ENCODE results near the gene FOXC1. TPM values are rescaled to one million over a fixed set of nuclear protein-coding genes. Genes with fewer than 3 reads are reported as not detected.

FOXC1 gene
- total and polyA plus RNA-seq, 8 donors = 0.75 to 3.4 (median 1.0) TPM

DNA sequence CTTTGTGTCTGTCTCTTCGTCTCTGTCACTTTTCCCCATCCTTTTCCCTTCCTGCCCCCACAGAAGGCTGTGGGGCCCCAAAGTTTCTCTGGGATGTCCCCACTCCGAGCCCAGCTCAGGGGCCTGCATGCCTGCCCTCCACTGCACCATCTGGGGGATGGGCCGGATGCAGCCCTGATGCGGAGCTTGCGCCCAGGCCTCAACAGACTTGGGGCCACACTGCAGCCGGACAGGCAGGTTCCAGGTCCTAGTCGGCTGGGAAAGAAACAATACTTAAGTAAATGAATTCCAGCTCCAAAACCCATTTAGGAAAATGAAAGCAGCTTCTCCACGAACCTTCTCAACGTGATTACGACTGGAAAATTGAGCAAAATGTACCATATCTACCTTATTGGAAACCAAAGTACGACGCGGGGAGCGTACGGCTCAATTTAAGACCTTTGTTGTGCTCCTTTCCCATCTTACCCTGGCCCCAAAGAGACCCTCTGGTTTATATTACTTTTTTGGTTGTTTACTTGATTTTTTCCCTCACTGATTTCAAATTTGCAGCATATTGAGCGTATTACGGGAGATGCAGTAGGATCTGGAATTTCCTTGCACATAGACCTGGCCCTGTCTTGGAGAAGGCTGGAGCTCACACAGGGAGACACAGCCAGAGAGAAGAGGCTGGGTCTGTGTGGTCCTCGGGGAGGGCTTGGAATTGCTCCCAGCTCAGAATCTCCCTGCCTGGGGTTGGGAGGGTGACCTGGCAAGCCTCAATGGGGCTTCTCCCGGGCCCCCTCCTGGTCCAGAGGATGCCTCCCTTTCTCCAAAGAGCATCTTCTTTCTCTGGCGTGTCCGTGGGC is 8.0 kb downstream of the FOXC1 start:
- Histone ChIP-seq H3K27ac (no peak overlapping the region), H3K4me3 (no peak overlapping the region), H3K9me3 (no peaks in the 10 kb centered on the region), H3K27me3 (peaks cover 80 to 100% of the 10 kb centered on the region in 2 donors), H3K4me1 (peaks cover 9 to 30% of the 10 kb centered on the region in 2 donors), H3K36me3 (peaks cover 0 to 6% of the 10 kb centered on the region in 2 donors)
- no peak for ATAC-seq
- TF ChIP-seq, protein P1, sequence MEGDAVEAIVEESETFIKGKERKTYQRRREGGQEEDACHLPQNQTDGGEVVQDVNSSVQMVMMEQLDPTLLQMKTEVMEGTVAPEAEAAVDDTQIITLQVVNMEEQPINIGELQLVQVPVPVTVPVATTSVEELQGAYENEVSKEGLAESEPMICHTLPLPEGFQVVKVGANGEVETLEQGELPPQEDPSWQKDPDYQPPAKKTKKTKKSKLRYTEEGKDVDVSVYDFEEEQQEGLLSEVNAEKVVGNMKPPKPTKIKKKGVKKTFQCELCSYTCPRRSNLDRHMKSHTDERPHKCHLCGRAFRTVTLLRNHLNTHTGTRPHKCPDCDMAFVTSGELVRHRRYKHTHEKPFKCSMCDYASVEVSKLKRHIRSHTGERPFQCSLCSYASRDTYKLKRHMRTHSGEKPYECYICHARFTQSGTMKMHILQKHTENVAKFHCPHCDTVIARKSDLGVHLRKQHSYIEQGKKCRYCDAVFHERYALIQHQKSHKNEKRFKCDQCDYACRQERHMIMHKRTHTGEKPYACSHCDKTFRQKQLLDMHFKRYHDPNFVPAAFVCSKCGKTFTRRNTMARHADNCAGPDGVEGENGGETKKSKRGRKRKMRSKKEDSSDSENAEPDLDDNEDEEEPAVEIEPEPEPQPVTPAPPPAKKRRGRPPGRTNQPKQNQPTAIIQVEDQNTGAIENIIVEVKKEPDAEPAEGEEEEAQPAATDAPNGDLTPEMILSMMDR (IDR thresholded peaks at IDR 0.05) = no peak
- intact Hi-C loops (cut with DNase I) = no loop called here
- no peak for DNase-seq

DNA sequence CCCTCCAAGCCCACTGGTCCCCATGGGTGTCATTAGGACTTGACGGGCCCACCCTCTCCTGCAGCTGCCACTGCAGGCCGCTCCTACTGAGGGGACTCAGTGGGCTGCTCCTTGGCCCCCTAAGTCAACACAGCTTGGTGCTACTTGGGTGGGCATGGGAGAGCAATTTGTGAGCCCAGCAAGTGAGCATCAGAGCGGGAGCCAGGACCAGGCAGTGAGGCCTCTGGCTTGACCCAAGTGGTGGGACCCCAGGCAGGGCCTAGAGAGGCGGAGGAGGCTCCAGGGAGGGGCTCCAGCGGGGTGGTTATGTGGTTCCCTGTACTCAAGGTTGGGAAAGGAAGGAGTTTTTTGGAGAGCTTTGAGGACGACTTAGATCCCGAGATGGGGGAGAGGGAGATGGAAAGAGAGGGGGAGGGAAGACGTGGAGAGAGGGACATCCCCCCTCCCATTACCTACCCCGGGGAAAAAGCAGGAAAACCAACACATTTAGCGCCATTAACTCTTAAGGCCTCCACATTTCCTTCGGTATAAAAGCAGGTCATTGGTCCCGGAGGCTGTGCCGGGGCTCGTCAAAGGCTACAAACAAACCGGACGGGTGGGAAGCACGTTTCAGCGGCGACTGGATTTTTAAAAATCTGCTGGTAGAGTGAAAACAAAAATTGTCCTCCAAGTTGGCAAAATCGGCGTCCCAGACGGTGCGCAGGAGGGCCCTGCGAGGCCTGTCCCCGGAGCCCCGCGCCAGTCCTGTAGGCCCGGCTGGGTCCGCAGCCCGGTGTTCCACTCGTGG is 8.8 kb downstream of the FOXC1 start:
- TF ChIP-seq, protein P1 (IDR thresholded peaks at IDR 0.05) = no peak
- ATAC-seq (no peak), DNase-seq (no peak)
- Histone ChIP-seq H3K36me3 (peaks cover 0 to 6% of the 10 kb centered on the region in 2 donors), H3K27me3 (peaks cover 76 to 100% of the 10 kb centered on the region in 2 donors), H3K9me3 (no peaks in the 10 kb centered on the region), H3K4me1 (peaks cover 9 to 30% of the 10 kb centered on the region in 2 donors), H3K4me3 (no peak overlapping the region), H3K27ac (no peak overlapping the region)
- intact Hi-C loops (cut with DNase I) = no loop called here

DNA sequence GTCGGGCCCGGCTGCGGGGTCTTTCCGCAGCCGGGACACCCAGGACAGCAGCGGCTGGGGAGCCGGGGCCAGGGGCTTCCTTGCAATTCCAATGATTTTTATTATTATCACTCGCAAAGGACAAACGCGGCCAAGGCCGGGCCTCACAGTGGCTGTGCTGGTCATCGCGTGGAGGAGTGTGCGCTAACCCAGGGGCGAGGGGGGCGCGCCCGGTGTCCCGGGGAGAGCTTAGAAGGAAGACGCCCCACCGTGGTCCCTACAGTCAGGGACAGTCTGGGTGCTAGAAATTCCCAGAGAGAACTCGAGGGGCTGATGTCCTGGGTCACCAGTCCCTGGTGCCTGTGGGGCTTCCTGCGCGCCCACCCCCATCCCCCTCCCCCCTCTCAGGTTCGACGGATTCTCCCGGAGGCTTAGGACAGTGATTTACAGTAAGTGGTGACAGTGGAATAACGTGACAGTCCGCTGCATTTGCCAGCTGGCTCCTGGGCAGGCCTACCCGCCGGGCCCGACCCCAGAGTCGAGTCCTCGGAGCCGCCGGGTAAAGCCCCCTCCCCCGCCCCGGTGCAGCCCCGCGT is 9.5 kb downstream of the FOXC1 start:
- Histone ChIP-seq H3K36me3 (peaks cover 0 to 6% of the 10 kb centered on the region in 2 donors), H3K27ac (no peak overlapping the region), H3K9me3 (no peaks in the 10 kb centered on the region), H3K4me1 (peaks cover 11 to 28% of the 10 kb centered on the region in 2 donors), H3K4me3 (no peak overlapping the region), H3K27me3 (peaks cover 75 to 100% of the 10 kb centered on the region in 2 donors)
- intact Hi-C loops (cut with DNase I) = no loop called here
- TF ChIP-seq, protein P1 (IDR thresholded peaks at IDR 0.05) = no peak
- DNase-seq (peak in 1 of 4 donors; percentile 73), ATAC-seq (no peak)

DNA sequence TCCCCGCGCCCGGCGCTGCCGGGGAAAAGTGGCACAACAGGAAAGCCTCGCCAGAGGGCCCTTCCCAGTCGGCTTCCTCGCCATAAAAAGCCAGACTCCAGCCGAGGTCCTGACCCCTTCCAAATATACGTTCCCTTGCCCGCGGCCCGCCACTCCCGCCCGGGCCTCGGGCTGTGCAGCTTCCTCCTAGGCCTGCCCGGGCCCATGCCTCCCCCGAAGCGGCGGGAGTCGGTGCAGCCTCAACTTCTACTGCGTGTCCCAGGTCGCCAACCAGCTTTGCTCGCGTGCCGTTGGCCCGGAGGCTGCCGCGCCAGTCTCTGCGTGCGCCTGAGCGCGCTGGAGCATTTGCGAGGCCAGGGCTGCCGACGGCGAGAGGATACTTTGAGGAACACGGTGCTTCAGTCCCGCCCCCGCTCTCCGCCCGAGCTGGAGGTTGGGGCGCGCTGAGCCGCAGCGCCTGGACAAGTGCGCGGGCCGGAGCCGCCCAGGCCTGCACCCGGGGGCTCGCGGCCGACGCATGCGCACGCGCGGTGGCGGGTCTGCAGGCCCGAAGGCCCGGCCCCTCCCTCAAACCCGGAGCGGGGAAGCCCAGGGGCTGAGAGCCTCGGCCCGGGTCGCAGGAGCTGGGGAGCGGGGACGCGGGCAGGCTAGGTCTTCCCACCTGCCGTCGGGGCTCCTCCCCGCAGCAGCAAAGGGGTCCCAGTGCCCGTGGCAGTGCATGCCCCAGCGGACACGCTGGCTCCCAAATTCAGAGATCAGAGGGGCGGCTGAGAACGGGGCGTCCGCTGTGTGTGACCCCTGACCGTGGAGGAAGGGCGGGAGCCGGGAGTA is 10.2 kb downstream of the FOXC1 start:
- Histone ChIP-seq H3K4me1 (peaks cover 18 to 28% of the 10 kb centered on the region in 2 donors), H3K4me3 (peak overlapping the region in 1 of 2 donors; percentile 7), H3K27ac (no peak overlapping the region), H3K36me3 (peaks cover 0 to 6% of the 10 kb centered on the region in 2 donors), H3K27me3 (peaks cover 75 to 100% of the 10 kb centered on the region in 2 donors), H3K9me3 (no peaks in the 10 kb centered on the region)
- ATAC-seq (peak; percentile 36), DNase-seq (peak in 1 of 4 donors; percentile 84)
- TF ChIP-seq, protein P1 (IDR thresholded peaks at IDR 0.05) = no peak
- intact Hi-C loops (cut with DNase I) = no loop called here

Measured in left lung (tissue), 10 donors.